ENCODE measurements around the gene CLDN5. TPM values are rescaled to one million over a fixed set of nuclear protein-coding genes. Genes with fewer than 3 reads are reported as not detected.

Gene CLDN5
- polyA plus RNA-seq, 1 donor from 2014 or later = 0.66 TPM

- no peaks in the 10 kb centered on the region for H3K9me3 ChIP-seq (ENCODE audit: low read length)
- H3K79me2 ChIP-seq (replicated peaks; ENCODE audit: insufficient read depth, low read length) = no peaks in the 10 kb centered on the region
- no peak overlapping the region for H2AFZ ChIP-seq (ENCODE audit: low read depth, low read length)
- H3K27ac ChIP-seq (ENCODE audit: low read length) = no peak overlapping the region
- H3K9ac ChIP-seq (ENCODE audit: low read length) = no peak overlapping the region
- no peak overlapping the region for H3K4me2 ChIP-seq (ENCODE audit: low read length)
- no peaks in the 10 kb centered on the region for H3K9me2 ChIP-seq (ENCODE audit: insufficient read depth, low read length)
- no peak overlapping the region for H3K4me3 ChIP-seq (ENCODE audit: low read length)
- H4K20me1 ChIP-seq (ENCODE audit: insufficient read depth) = no peaks in the 10 kb centered on the region
- TF ChIP-seq SMC3 (conservative IDR thresholded peaks at IDR 0.05; ENCODE audit: poor library complexity) (no peak), REST (IDR thresholded peaks at IDR 0.05; ENCODE audit: borderline replicate concordance) (no peak), POLR2AphosphoS5 (IDR thresholded peaks at IDR 0.05) (no peak), TAF1 (IDR thresholded peaks at IDR 0.05; ENCODE audit: low read depth) (no peak), MXI1 (conservative IDR thresholded peaks at IDR 0.05; ENCODE audit: poor library complexity, severe bottlenecking) (no peak), EP300 (conservative IDR thresholded peaks at IDR 0.05; ENCODE audit: poor library complexity, severe bottlenecking) (no peak), EZH2 (IDR thresholded peaks at IDR 0.05; ENCODE audit: borderline replicate concordance, insufficient read depth, low read length, poor library complexity, severe bottlenecking) (no peak), RAD21 (conservative IDR thresholded peaks at IDR 0.05) (no peak)
- TF ChIP-seq, protein P1, sequence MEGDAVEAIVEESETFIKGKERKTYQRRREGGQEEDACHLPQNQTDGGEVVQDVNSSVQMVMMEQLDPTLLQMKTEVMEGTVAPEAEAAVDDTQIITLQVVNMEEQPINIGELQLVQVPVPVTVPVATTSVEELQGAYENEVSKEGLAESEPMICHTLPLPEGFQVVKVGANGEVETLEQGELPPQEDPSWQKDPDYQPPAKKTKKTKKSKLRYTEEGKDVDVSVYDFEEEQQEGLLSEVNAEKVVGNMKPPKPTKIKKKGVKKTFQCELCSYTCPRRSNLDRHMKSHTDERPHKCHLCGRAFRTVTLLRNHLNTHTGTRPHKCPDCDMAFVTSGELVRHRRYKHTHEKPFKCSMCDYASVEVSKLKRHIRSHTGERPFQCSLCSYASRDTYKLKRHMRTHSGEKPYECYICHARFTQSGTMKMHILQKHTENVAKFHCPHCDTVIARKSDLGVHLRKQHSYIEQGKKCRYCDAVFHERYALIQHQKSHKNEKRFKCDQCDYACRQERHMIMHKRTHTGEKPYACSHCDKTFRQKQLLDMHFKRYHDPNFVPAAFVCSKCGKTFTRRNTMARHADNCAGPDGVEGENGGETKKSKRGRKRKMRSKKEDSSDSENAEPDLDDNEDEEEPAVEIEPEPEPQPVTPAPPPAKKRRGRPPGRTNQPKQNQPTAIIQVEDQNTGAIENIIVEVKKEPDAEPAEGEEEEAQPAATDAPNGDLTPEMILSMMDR (IDR thresholded peaks at IDR 0.05; ENCODE audit: poor library complexity, severe bottlenecking) = no peak
- no peaks in the 10 kb centered on the region for H3K27me3 ChIP-seq (ENCODE audit: insufficient read depth, low read depth, low read length)
- no peaks in the 10 kb centered on the region for H3F3A ChIP-seq (ENCODE audit: insufficient read depth, low read length, poor library complexity, severe bottlenecking)
- no peaks in the 10 kb centered on the region for H3K36me3 ChIP-seq (ENCODE audit: insufficient read depth, low read length)
Measured at GRCh38 chr22:19536564-19536963, 12.4 kb upstream of the CLDN5 start.

DNA sequence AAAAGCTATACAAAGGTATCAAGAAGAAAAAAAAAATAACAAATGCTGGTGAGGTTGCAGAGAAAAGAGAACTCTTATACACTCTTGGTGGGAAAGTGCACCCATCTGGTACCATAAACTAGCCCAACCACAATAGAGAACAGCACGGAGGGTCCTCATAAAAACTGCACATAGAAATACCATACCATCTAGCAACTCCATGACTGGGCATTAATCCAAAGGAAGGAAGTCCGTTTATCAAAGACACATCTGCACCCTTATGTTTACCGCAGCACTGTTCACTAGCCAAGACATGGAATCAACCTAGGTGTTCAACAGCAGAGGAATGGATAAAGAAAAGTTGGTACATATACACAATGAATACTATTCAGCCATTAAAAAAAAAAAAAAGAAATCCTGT lies 10.8 kb upstream of the CLDN5 start:
- Histone ChIP-seq H3K4me2 (ENCODE audit: low read length) (no peak overlapping the region), H3K9ac (ENCODE audit: low read length) (no peak overlapping the region), H3F3A (ENCODE audit: insufficient read depth, low read length, poor library complexity, severe bottlenecking) (no peaks in the 10 kb centered on the region), H3K36me3 (ENCODE audit: insufficient read depth, low read length) (no peaks in the 10 kb centered on the region), H3K27ac (ENCODE audit: low read length) (no peak overlapping the region), H3K79me2 (replicated peaks; ENCODE audit: insufficient read depth, low read length) (no peaks in the 10 kb centered on the region), H3K27me3 (ENCODE audit: insufficient read depth, low read depth, low read length) (no peaks in the 10 kb centered on the region), H2AFZ (ENCODE audit: low read depth, low read length) (no peak overlapping the region), H3K9me3 (ENCODE audit: low read length) (no peaks in the 10 kb centered on the region), H3K9me2 (ENCODE audit: insufficient read depth, low read length) (no peaks in the 10 kb centered on the region), H3K4me3 (ENCODE audit: low read length) (no peak overlapping the region), H4K20me1 (ENCODE audit: insufficient read depth) (no peaks in the 10 kb centered on the region)
- TF ChIP-seq REST (IDR thresholded peaks at IDR 0.05; ENCODE audit: borderline replicate concordance) = no peak
- no peak for TF ChIP-seq MXI1 (conservative IDR thresholded peaks at IDR 0.05; ENCODE audit: poor library complexity, severe bottlenecking)
- TF ChIP-seq, protein P1 (IDR thresholded peaks at IDR 0.05; ENCODE audit: poor library complexity, severe bottlenecking) = no peak
- TF ChIP-seq POLR2AphosphoS5 (IDR thresholded peaks at IDR 0.05) = no peak
- no peak for TF ChIP-seq EZH2 (IDR thresholded peaks at IDR 0.05; ENCODE audit: borderline replicate concordance, insufficient read depth, low read length, poor library complexity, severe bottlenecking)
- no peak for TF ChIP-seq TAF1 (IDR thresholded peaks at IDR 0.05; ENCODE audit: low read depth)
- TF ChIP-seq RAD21 (conservative IDR thresholded peaks at IDR 0.05) = no peak
- no peak for TF ChIP-seq EP300 (conservative IDR thresholded peaks at IDR 0.05; ENCODE audit: poor library complexity, severe bottlenecking)
- TF ChIP-seq SMC3 (conservative IDR thresholded peaks at IDR 0.05; ENCODE audit: poor library complexity) = no peak
